ENCODE data around the gene ERP44. TPM values are rescaled to one million over a fixed set of nuclear protein-coding genes. Genes with fewer than 3 reads are reported as not detected.

Gene ERP44
- total RNA-seq, 1 experiment from 2014 or later, result 10.1 TPM

- Histone ChIP-seq H3K27me3 (ENCODE audit: control insufficient read depth, insufficient read depth, low read length) (no peaks in the 10 kb centered on the region), H3K36me3 (ENCODE audit: control insufficient read depth, insufficient read depth, low read length) (no peaks in the 10 kb centered on the region), H3K4me1 (ENCODE audit: control insufficient read depth, insufficient read depth, low read length) (peaks cover 3% of the 10 kb centered on the region; the same call in 1 of the 2 replicates), H3K4me3 (ENCODE audit: low read depth in 2 of 2, low read length in 2 of 2) (no peak overlapping the region), H3K27ac (ENCODE audit: low read length) (no peak overlapping the region), H3K9me3 (ENCODE audit: control insufficient read depth, insufficient read depth, low read depth, low read length) (no peaks in the 10 kb centered on the region)
- intact Hi-C loops (cut with micrococcal nuclease; ENCODE audit: unreplicated experiment) (no loop called here), in situ Hi-C loops (cut with HindIII; ENCODE audit: low pct_unique_long_range_greater_than_20kb, low sequenced_read_pairs) (no loop called here)
- no TSS peak for BruUV-seq (replicated peaks)
- ATAC-seq, result no peak
- ChIA-PET POLR2A (no interaction called here), CTCF (no interaction called here)
- TF ChIP-seq TCF7L2 (IDR thresholded peaks at IDR 0.05; ENCODE audit: low read depth, low read length) (no peak), POLR2AphosphoS5 (IDR thresholded peaks at IDR 0.05; ENCODE audit: low read depth, low read length) (no peak), CTCF (IDR thresholded peaks at IDR 0.05) (no peak), SIN3A (IDR thresholded peaks at IDR 0.05; ENCODE audit: borderline replicate concordance, insufficient read depth, low read depth, low read length) (no peak), REST (IDR thresholded peaks at IDR 0.05; ENCODE audit: insufficient read depth in 1 of 2, low read depth in 2 of 2, low read length in 1 of 2) (no peak)
- no peak for DNase-seq (ENCODE audit: low read depth, low spot score)
Observed at GRCh38 chr9:100092066-100092465, 6.7 kb downstream of the ERP44 start.

GRCh38 chr9:100091650-100092049 lies 7.2 kb downstream of the ERP44 start:
- POLR2A ChIA-PET, result no interaction called here
- in situ Hi-C loops (cut with HindIII; ENCODE audit: low pct_unique_long_range_greater_than_20kb, low sequenced_read_pairs) (no loop called here), intact Hi-C loops (cut with micrococcal nuclease; ENCODE audit: unreplicated experiment) (no loop called here)
- H3K4me1 ChIP-seq (ENCODE audit: control insufficient read depth, insufficient read depth, low read length), result peaks cover 3% of the 10 kb centered on the region; the same call in 1 of the 2 replicates
- H3K27ac ChIP-seq (ENCODE audit: low read length), result no peak overlapping the region
- no peaks in the 10 kb centered on the region for H3K27me3 ChIP-seq (ENCODE audit: control insufficient read depth, insufficient read depth, low read length)
- no peaks in the 10 kb centered on the region for H3K9me3 ChIP-seq (ENCODE audit: control insufficient read depth, insufficient read depth, low read depth, low read length)
- no peak for ATAC-seq
- no TSS peak for BruUV-seq (replicated peaks)
- no peak overlapping the region for H3K4me3 ChIP-seq (ENCODE audit: low read depth in 2 of 2, low read length in 2 of 2)
- CTCF ChIA-PET, result no interaction called here
- no peak for DNase-seq (ENCODE audit: low read depth, low spot score)
- no peaks in the 10 kb centered on the region for H3K36me3 ChIP-seq (ENCODE audit: control insufficient read depth, insufficient read depth, low read length)
- TF ChIP-seq TCF7L2 (IDR thresholded peaks at IDR 0.05; ENCODE audit: low read depth, low read length), result no peak
- TF ChIP-seq CTCF (IDR thresholded peaks at IDR 0.05), result no peak
- TF ChIP-seq REST (IDR thresholded peaks at IDR 0.05; ENCODE audit: insufficient read depth in 1 of 2, low read depth in 2 of 2, low read length in 1 of 2), result no peak
- TF ChIP-seq POLR2AphosphoS5 (IDR thresholded peaks at IDR 0.05; ENCODE audit: low read depth, low read length), result no peak
- TF ChIP-seq SIN3A (IDR thresholded peaks at IDR 0.05; ENCODE audit: borderline replicate concordance, insufficient read depth, low read depth, low read length), result no peak

Data from Panc1 (cell line).